HUES6 (cell line): ENCODE measurements around the gene SNX13.

ENCODE experiments used
- H3K27ac ChIP-seq: 2 replicates; pipeline ENCODE4 v1.7.0; 2013; ENCODE audit warnings: low read depth, mild to moderate bottlenecking, low read length, inconsistent platforms
- H3K27me3 ChIP-seq: 2 replicates; pipeline ENCODE4 v1.6.1; 2013; ENCODE audit warnings: low read length; ENCODE audit not compliant: control insufficient read depth, insufficient read depth
- H3K36me3 ChIP-seq: 2 replicates; pipeline ENCODE4 v1.6.1; 2013; ENCODE audit warnings: low read length; ENCODE audit not compliant: control insufficient read depth, insufficient read depth
- H3K4me1 ChIP-seq: 2 replicates; pipeline ENCODE4 v1.6.1; 2013; ENCODE audit warnings: low read length; ENCODE audit not compliant: control insufficient read depth, insufficient read depth
- H3K4me3 ChIP-seq: 2 replicates; pipeline ENCODE4 v1.5.1; 2013; ENCODE audit warnings: low read depth, low read length
- H3K9ac ChIP-seq: one replicate; pipeline ENCODE4 v1.6.1; 2013; ENCODE audit warnings: mild to moderate bottlenecking, low read length
- H3K9me3 ChIP-seq: 2 replicates; pipeline ENCODE4 v1.6.1; 2013; ENCODE audit warnings: low read depth, low read length; ENCODE audit not compliant: control insufficient read depth, insufficient read depth

SNX13 gene

DNA sequence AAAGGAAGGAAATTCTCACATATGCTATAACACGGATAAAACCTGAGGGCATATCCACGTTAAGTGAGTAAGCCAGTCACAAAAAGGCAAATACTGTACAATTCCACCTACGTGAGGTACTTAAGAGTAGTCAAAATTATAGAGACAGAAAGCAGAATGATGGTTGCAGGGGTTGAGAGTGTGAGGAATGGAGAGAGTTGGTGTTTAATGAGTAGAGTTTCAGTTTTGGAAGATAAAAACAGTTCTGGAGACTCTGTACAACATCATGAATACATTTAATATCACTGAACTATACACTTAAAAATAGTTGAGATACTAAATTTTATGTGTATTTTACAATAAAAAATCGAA is 95.1 kb downstream of the SNX13 start:
- no peak overlapping the region for H3K4me3 ChIP-seq
- no peak overlapping the region for H3K9ac ChIP-seq
- H3K36me3 ChIP-seq, result peaks cover 4% of the 10 kb centered on the region; the same call in 1 of the 2 replicates
- H3K27me3 ChIP-seq, result no peaks in the 10 kb centered on the region
- no peak overlapping the region for H3K27ac ChIP-seq
- 0 out of 2 replicates have a peak, but pooled peaks cover 3% of the 10 kb centered on the region for H3K4me1 ChIP-seq
- no peaks in the 10 kb centered on the region for H3K9me3 ChIP-seq

DNA sequence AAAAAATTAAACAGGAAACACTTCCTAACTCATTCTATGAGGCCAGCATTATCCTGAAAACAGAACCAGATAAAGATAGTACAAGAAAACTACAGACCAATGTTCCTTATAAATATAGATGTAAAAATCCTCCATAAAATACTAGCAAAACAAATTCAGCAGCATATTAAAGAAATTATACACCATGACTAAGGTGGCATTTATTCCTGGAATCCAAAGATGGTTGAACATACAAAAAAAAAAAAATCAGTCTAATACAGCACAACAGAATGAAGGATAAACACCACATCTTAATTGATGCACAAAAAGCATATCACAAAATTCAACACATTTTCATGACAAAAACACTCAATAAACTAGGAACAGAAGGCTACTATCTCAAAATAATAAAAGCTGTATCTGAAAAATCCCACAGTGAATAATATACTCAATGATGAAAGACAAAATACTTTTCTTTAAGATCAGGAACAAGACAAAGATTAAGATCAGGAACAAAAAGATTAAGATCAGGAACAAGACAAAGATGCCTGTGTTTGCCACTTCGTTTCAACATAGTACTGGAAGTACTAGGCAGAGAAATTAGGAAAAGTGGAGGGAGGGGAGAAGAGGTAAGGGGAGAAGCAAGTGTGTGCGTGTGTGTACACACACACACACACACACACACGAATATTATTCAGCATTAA is 95.6 kb downstream of the SNX13 start:
- peaks cover 6% of the 10 kb centered on the region for H3K36me3 ChIP-seq
- H3K27me3 ChIP-seq, result no peaks in the 10 kb centered on the region
- H3K9ac ChIP-seq, result no peak overlapping the region
- H3K4me3 ChIP-seq, result no peak overlapping the region
- H3K27ac ChIP-seq, result no peak overlapping the region
- H3K9me3 ChIP-seq, result no peaks in the 10 kb centered on the region
- 0 out of 2 replicates have a peak, but pooled peaks cover 3% of the 10 kb centered on the region for H3K4me1 ChIP-seq

DNA sequence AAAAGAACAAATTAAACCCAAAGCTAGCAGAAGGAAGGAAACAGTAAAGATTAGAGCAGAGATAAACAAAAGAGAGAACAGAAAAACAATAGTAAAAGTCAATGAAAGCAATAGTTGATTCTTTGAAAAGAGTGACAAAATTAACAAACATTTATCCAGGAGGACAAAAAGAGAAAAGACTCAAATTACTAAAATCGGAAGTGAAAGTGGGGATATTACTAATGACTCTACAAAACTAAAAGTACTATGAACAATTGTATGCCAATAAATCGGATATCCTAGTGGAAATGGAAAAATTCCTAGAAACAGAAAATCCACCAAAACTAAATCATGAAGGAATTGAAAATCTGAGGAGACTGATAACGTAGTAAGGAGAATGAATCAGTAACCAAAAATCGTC is 96.3 kb downstream of the SNX13 start:
- 0 out of 2 replicates have a peak, but pooled peaks cover 3% of the 10 kb centered on the region for H3K4me1 ChIP-seq
- H3K4me3 ChIP-seq, result no peak overlapping the region
- no peak overlapping the region for H3K9ac ChIP-seq
- H3K27me3 ChIP-seq, result no peaks in the 10 kb centered on the region
- peaks cover 9% of the 10 kb centered on the region for H3K36me3 ChIP-seq
- H3K27ac ChIP-seq, result no peak overlapping the region
- no peaks in the 10 kb centered on the region for H3K9me3 ChIP-seq

DNA sequence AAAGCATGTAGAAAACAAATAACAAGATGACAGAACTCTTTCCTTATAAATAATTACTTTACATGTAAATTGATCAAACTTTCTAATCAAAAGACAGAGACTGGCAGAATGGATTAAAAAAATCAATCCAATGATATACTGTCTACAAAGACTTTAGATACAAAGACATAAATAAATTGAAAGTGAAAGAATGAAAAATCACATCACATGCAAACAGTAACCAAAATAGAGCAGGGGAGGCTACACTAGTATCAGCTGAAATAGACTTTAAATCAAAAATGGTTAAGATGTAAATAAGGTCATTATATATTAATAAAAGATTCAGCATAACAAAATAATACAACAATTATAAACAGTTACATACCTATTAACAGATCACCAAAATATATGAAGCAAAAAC is 97.3 kb downstream of the SNX13 start:
- no peaks in the 10 kb centered on the region for H3K9me3 ChIP-seq
- H3K36me3 ChIP-seq, result peaks cover 6% of the 10 kb centered on the region
- no peak overlapping the region for H3K9ac ChIP-seq
- H3K27ac ChIP-seq, result no peak overlapping the region
- H3K4me3 ChIP-seq, result no peak overlapping the region
- 0 out of 2 replicates have a peak, but pooled peaks cover 3% of the 10 kb centered on the region for H3K4me1 ChIP-seq
- H3K27me3 ChIP-seq, result no peaks in the 10 kb centered on the region

DNA sequence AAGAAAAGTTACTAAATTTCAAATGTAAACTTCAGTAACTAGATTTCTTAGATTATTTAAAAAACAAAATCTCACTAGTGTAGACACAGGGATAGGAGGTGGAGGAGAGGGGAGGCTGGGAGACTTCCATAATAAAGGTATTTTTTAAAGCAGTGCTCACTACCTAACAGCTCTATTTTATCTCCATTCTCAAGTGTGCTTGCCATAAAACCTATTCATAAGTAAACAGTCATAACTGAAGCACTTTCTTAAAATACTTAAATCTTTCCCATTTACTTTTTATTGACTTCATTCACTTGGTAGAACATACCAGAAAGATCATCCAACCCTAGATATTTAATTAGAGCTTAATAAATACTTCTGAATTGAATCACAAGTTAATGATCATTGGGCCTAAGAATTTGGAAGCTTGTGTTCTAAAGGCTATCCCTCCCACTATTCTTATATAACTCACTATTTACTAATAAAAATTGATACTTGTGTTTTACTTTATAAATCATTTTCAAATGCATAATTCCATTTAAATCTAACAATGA is 107.4 kb downstream of the SNX13 start:
- H3K4me3 ChIP-seq, result no peak overlapping the region
- no peaks in the 10 kb centered on the region for H3K9me3 ChIP-seq
- H3K27me3 ChIP-seq, result no peaks in the 10 kb centered on the region
- H3K36me3 ChIP-seq, result no peaks in the 10 kb centered on the region; the same call in 1 of the 2 replicates
- no peaks in the 10 kb centered on the region for H3K4me1 ChIP-seq
- no peak overlapping the region for H3K9ac ChIP-seq
- no peak overlapping the region for H3K27ac ChIP-seq

DNA sequence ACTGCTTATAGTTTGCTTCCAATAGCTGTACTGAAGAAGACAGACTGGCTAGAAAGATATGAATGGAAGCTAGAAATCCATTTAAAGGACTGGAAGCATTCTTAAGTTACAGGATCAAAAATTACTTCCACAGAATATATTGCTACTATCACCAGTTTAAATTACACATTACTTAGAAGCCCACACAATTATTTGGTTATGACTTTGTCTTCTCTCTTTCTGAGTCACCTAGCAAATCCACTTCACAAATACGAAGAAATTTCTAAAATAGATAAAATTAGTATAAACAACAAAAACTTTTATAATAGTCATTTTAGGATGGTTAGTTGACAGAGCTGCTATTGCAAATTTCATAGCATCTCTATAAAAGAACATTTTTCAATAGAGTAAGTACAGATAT is 108.1 kb downstream of the SNX13 start:
- H3K4me1 ChIP-seq, result no peaks in the 10 kb centered on the region
- no peak overlapping the region for H3K9ac ChIP-seq
- H3K36me3 ChIP-seq, result no peaks in the 10 kb centered on the region
- H3K4me3 ChIP-seq, result no peak overlapping the region
- H3K27ac ChIP-seq, result no peak overlapping the region
- no peaks in the 10 kb centered on the region for H3K27me3 ChIP-seq
- H3K9me3 ChIP-seq, result no peaks in the 10 kb centered on the region

DNA sequence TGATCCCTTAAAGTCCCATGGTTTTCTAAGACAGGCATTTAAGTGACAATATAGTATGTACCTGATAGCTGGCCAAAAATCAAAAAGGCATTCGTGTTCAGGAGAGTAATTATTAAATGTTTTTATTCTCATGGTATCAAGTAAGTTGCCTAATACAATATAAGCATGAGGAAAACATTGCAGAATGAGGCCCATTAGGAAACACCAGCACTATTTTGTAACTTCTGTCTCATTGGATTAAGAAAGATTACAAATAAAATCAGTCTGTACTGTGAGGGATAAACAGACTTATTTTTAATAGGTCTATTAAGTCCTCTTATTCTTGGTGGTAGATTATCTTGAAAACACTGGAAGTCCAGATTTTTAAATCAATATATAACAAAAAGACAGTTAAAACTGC is 110.1 kb downstream of the SNX13 start:
- no peak overlapping the region for H3K27ac ChIP-seq
- no peak overlapping the region for H3K9ac ChIP-seq
- H3K36me3 ChIP-seq, result no peaks in the 10 kb centered on the region
- no peaks in the 10 kb centered on the region for H3K9me3 ChIP-seq
- H3K4me3 ChIP-seq, result no peak overlapping the region
- H3K27me3 ChIP-seq, result no peaks in the 10 kb centered on the region
- H3K4me1 ChIP-seq, result no peaks in the 10 kb centered on the region

DNA sequence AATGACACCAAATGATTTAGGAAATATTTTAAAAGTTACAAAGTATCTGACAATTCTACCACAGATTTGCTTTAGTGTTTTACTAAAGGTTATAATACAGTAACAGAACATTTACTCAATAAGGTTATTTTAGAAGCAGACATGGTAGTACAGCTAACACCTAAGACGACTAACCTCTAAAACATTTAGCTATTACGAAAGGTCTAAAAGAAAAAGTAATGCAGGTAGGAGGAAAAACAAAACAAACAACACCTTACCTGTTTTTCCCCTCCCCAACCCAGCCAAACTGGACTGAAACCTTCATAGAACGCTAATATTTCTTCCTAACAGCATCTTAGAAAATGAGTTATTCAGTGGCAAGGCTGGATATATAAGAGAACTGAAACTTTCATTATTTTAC is 111.3 kb downstream of the SNX13 start:
- Histone ChIP-seq H3K27me3 (no peaks in the 10 kb centered on the region), H3K27ac (no peak overlapping the region), H3K4me1 (no peaks in the 10 kb centered on the region)

DNA sequence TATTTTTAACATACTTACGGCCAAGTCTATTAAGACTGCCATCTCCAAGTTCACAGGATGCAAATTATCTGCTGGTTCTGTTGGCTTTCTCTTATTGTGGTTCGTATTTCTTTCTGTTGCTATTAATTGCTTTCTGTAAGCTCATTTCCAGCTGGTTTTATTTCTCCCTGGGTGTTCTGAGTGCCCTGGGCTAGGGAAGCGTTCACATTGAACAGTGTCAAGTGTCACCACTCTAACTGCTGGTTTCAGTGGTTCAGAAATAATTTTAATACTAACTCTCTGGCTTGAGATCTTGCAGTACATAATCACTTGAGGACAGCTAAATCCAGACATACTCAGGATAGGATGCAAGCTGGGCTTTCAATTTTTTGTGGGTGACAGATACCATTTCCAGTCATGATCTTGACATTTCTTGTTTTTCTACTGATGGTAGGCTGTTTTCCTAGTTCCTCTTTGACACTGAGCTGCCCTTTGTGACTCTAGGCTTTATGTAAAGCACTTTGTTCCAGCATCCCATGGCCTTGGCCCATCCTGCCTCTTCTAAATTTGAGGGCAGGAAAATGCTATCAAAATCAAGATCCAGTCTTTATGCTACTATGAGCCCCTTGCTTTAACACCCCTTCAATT is 117.6 kb downstream of the SNX13 start:
- H3K27ac ChIP-seq, result no peak overlapping the region
- H3K4me3 ChIP-seq, result no peak overlapping the region
- no peaks in the 10 kb centered on the region for H3K27me3 ChIP-seq
- H3K36me3 ChIP-seq, result peaks cover 3% of the 10 kb centered on the region; the same call in 1 of the 2 replicates
- H3K4me1 ChIP-seq, result no peaks in the 10 kb centered on the region
- no peak overlapping the region for H3K9ac ChIP-seq
- no peaks in the 10 kb centered on the region for H3K9me3 ChIP-seq

More for the DNA sequence above, 111.3 kb downstream of the SNX13 start:
- Histone ChIP-seq H3K4me3 (no peak overlapping the region), H3K9ac (no peak overlapping the region), H3K9me3 (no peaks in the 10 kb centered on the region), H3K36me3 (peaks cover 3% of the 10 kb centered on the region; the same call in 1 of the 2 replicates)

DNA sequence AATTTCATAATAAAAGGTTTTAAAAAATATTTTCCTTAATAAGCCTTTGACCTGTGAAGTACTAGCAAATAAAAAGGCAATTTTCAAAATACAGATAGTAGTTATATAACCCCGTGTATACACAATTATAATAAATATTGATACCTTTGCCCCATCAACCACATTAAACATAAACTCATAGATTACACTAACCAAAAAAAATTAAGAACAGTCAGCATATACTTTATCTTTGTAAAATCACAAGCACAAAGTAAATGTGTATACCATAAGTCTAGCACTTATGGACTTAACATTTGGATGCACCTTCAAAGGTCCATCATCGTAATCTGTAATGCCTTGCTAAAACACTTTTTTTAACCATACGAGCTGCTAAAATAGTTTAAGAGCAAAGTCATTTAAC is 123.4 kb downstream of the SNX13 start:
- Histone ChIP-seq H3K9me3 (no peaks in the 10 kb centered on the region; the same call in 1 of the 2 replicates), H3K4me3 (no peak overlapping the region), H3K4me1 (no peaks in the 10 kb centered on the region), H3K36me3 (peaks cover 4% of the 10 kb centered on the region; the same call in 1 of the 2 replicates), H3K27me3 (no peaks in the 10 kb centered on the region), H3K9ac (no peak overlapping the region), H3K27ac (no peak overlapping the region)

DNA sequence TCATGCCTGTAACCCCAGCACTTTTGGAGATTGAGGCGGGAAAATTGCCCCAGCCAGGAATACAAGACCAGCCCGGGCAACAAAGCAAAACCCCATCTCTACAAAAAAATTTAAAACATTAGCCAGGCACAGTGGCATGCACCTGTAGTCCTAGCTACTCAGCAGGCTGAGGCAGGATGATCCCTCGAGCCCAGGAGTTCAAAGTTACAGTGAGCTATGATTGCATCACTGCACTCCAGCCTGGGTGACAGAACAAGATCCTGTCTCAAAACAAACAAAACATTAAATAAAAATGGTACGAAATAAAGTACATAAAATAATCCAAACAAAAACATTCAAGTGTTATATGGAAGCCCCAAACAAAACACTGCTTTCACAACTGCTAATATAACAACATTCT is 125.0 kb downstream of the SNX13 start:
- H3K36me3 ChIP-seq, result peaks cover 4% of the 10 kb centered on the region; the same call in 1 of the 2 replicates
- no peaks in the 10 kb centered on the region for H3K4me1 ChIP-seq
- H3K9me3 ChIP-seq, result no peaks in the 10 kb centered on the region; the same call in 1 of the 2 replicates
- H3K27me3 ChIP-seq, result no peaks in the 10 kb centered on the region
- H3K4me3 ChIP-seq, result no peak overlapping the region
- no peak overlapping the region for H3K9ac ChIP-seq
- H3K27ac ChIP-seq, result no peak overlapping the region
